LNCAP (cell line): ENCODE results near the gene COL5A1.

Experiments
- TF ChIP-seq, protein P1 (sequence below): fragments of 450-650 bp; IDR thresholded peaks from 2 replicates; pipeline ENCODE4 v1.5.1; 2017; ENCODE audit warnings: mild to moderate bottlenecking

COL5A1 gene

DNA sequence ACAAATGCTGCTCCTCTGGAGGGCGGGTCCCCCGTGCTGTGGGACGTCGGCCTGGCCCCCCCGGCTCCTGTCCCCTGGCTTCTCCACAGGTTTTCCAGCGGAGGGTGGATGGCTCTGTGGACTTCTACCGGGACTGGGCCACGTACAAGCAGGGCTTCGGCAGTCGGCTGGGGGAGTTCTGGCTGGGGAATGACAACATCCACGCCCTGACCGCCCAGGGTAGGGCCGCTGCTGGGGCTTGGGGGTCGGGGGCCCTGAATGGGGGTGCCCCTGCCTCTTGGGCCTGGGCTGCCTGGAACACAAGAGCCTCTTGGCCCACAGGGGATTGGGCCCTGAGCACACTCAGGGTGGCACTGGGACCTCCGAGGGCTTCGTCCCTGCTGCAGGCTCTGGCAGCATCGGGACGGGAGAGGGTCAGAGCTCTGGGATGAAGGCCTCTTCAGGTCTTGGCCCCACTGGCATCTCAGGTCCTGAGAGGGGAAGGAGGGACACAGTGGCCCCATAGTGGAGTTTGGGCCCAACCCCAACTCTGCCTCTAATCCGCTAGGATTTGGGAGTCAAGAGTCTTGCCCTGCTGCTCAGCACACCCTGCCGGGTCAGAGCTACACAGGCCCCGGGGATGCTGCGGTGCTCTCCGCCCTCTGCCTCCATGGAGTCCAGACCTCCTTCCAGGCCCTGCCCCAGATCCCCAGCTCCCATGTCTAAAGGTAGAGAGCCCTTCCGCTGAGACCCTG lies 244.2 kb downstream of the COL5A1 start:
- TF ChIP-seq, protein P1, sequence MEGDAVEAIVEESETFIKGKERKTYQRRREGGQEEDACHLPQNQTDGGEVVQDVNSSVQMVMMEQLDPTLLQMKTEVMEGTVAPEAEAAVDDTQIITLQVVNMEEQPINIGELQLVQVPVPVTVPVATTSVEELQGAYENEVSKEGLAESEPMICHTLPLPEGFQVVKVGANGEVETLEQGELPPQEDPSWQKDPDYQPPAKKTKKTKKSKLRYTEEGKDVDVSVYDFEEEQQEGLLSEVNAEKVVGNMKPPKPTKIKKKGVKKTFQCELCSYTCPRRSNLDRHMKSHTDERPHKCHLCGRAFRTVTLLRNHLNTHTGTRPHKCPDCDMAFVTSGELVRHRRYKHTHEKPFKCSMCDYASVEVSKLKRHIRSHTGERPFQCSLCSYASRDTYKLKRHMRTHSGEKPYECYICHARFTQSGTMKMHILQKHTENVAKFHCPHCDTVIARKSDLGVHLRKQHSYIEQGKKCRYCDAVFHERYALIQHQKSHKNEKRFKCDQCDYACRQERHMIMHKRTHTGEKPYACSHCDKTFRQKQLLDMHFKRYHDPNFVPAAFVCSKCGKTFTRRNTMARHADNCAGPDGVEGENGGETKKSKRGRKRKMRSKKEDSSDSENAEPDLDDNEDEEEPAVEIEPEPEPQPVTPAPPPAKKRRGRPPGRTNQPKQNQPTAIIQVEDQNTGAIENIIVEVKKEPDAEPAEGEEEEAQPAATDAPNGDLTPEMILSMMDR = no peak

DNA sequence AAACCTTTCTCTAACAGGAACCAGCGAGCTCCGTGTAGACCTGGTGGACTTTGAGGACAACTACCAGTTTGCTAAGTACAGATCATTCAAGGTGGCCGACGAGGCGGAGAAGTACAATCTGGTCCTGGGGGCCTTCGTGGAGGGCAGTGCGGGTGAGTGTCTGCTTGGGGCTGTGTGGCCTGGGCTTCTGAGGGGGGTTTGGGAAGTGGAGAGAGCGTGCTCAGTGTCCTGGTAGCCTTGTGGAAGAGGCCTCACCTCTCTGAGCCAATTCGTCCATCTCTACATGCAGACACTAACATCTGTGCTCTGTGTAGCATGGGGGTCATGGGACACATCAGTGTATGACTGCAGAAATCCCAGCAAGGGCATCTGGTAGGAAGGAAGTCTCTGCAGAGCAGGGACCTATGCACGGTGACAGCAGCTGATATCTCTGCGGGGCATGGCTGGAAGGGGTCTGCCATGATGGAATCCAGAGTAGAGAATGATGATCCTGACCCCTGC lies 244.9 kb downstream of the COL5A1 start:
- TF ChIP-seq, protein P1 = no peak

DNA sequence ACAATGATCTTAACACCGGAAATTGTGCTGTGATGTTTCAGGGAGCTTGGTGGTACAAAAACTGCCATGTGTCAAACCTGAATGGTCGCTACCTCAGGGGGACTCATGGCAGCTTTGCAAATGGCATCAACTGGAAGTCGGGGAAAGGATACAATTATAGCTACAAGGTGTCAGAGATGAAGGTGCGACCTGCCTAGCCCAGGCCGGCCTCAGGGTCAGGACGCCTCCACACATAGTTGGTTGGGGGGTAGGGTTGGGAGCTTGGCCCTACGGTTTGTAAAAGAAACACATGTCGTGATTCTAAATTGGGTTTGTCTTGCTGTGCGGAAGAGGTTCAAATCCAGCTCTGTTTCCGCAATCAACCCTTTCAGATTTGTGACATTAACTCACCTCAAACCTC lies 245.6 kb downstream of the COL5A1 start:
- TF ChIP-seq, protein P1 = no peak

DNA sequence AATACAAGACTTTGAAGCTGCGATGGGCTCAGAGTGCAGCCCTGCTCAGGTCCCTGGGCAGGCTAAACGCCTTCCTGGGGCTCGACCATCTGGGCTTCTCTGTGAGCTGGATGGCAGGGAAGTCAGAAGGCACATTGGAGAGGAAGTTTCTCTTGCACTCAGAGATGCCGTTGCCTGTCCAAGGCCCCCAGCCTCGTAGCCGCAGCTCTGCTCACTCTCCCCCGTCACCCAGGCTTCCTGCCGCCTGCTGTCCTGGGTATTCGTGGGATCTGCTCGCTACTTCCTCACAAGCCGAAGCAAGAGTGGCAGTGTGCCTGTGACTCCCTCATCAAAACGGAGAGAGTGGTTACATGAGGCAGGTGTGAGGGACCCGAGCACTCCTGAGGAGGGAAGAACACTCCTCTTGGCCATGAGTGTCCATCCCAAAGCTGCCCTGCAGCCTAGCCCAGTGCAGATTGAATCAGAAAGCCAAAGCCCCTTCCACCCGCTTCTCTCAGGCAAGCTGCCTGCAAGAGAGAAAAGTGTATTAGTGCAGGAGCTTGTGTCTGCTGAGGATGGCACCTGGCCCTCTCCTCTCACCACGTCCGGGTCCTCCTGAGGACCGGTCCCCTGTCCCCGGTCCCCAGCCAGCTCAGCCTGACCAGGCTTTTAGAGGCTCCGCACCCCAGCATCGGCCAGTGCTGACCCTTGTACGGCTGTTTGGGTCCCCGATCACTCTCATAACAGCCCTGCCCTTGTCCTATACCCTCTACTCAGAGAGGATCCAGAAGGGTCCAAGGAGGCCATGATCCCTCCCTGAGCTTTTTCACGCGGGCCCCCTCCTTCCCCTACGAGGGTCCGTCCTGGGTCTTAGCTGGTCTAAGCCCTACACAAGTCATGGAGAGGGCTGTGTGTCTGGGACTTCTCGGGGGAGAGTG lies 246.3 kb downstream of the COL5A1 start:
- TF ChIP-seq, protein P1 = no peak

DNA sequence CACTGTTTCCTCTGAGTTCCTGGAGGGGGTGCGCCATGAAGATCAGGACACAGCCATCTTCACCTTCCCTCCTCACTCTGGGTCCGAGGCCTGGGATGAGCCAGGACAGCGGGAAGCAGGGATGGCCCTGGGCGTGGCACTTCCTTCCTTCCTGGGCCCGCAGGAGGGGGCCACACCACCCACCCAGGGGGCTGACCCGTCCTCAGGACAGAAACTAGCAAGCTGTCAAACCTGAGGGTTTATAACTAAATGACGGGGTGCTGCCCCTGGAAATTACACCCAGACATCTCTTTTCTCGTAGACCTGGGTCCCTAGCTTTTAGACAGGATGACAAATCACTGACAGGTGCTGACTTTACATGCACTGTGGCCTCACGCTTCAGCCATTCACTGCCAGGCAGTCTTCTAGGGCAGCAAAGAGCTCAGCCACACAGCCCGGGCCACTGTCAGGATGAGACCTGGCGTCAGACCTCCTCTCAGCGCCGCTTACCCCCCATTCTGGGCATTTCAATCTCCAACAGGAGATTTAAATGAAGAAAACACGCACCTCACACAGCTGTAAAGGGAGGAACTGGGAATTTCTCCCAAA lies 247.1 kb downstream of the COL5A1 start:
- TF ChIP-seq, protein P1 = no peak

DNA sequence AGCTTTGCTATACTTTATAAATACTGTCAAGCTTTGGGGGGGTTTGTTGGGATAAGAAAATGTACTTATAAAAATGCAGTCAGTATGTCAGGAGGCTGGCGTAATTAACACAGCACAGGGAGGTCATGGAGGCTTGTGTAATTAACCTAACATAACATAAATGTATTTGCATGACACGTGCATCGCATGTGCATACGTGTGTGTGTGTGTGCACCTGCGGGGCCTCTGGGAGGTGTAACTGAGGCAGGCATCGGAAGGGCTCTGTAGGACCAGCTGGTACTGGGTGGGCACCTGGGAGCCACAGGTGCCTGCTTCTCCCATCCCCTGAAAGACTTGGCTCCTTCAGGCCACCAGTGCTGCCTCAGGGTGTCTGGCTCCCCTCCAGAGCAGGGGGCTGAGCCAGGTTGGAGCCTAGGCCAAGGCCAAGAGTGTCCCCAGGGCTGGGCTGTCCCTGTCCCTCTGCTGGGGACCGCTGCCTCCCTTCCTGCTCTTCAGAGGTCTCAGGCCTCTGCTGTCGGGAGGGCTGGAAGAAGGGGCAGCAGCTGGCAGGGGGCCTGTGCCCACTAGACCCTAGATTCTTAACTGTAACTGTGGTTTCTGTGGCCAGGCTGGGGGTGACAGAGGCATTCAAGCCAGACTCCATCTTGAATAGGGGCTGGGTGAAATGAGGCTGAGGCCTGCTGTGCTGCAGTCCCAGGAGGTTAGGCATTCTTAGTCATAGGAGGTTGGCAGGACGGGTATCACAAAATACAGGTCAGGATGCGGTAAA lies 248.0 kb downstream of the COL5A1 start:
- TF ChIP-seq, protein P1 = no peak

DNA sequence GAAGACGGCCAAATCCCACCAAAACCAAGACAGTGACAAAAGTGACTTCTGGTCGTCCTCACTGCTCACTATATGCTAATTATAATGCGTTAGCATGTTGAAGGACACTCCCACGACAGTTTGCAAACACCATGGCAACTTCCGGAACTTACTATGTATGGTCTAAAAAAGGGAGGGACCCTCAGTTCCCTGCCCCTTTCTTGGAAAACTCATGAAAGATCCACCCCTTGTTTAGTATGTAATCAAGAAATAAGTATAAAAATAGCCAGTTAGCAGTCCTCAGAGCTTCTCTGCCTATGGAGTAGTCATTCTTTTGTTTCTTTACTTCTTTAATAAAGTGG lies 248.5 kb downstream of the COL5A1 start:
- TF ChIP-seq, protein P1 = no peak
